GM18909 (cell line): Measurements from ENCODE around the gene CLMN.
"Not testable (repeated sequence)": the region's sequence is repeated elsewhere in the genome, so short reads cannot be mapped to it uniquely, and the experiment has no call there.

Source experiments
- ATAC-seq: cut with Tn5 transposase; IDR thresholded peaks from one replicate; pipeline ENCODE4 v1.9.1; 2021; ENCODE audit warnings: mild to moderate bottlenecking; ENCODE audit not compliant: unreplicated experiment, poor library complexity

CLMN gene

DNA sequence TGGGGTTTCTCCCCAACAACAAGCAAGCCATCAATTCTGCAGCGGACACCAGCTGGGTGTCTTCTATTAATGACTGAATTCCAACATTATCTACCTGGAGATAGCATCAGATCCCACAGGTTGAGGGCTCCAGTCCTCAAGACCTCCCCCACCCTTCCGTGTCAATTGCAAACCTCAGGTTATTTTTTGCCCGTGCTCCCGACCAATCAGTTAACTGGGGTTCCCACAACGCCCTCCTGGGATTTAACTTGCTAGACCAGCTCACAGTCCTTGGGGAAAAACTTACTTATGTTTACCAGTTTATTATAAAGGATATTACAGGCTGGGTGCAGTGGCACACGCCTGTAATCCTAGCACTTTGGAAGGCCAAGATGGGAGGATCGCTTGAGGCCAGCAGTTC is 172.1 kb downstream of the CLMN start:
- no peak for ATAC-seq

DNA sequence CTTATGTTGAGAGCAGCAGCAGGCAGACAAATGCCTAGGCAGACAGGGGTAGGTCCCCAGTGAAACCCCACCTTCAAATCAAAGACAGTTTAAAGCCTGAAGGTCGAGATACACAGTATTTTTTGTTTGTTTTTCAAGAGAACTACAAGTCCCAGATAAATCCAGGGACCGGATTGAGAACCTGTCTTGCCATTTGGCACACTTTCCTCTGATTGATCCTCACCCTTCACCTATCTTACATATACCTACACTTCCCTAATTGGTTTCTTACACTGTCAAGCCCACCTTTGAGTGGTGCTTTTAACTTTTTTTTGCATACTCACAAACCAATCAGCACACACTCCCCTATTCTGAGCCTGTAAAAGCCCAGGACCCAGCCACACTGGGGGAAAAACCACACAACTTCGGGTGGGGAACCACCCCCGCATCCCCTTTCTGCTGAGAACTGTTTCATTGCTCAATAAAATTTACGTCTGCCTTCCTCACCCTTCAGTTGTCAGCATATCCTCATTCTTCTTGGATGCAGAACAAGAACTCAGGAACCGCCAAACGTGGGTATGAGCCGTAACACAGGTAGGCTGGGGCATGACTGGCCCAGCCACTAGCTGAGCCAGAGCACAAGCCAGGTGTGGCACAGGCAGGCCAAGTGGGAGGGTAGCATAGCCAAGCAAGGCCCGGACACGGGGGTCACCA is 173.5 kb downstream of the CLMN start:
- ATAC-seq = no peak

DNA sequence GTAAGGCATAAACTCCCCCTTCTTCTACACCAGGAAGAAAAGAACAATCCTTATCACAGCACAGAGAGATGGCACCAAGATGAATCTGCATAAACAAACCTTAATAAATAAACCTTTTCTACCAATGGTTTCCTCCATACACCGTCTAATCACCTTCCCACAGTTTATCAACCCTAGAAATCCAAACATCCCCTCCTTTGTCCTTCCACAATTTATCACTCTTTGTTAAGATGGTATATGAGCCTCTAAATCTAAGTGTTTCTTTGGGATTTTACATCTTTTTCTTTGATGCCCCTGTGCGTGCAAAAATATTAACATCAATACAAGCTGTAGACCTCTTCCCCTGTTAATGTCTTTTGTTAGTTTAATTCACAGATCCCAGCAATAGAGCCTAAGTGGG is 174.9 kb downstream of the CLMN start:
- no peak for ATAC-seq

DNA sequence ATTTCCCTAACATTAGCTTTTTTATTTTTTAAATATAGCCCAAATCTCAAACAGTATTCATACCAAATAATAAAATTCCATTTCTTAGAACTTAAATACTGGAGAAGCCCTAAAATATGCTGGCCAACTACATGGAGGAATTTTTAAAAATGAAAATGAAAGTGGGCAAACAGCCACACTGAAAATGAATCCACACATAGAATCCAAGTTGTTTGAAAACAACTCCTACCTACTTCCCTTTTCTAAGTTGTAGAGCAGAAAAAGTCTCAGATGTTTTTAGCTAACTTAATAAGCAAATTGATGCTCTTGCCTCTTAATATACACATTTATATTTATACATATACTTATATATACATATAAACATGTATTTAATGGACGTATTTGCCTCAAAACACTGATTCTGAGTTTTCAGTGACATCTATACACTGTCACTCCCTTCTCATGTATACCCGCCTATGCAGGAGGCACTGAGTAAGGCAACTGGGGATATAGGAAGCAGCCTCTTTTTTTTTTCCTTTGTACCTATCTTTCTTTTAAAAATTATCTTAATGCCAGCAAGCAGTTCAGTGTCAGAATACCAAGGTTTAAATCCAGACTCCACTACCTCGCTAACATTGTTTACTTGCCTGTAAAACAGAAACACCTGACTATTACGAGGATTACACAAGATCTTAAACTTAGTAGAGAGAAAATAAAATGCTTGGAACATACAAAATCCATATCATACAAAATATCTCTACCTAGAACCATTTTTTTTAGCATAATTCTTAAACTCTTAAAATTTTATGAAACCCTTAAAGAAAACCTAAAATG is 175.7 kb downstream of the CLMN start:
- ATAC-seq = no peak

DNA sequence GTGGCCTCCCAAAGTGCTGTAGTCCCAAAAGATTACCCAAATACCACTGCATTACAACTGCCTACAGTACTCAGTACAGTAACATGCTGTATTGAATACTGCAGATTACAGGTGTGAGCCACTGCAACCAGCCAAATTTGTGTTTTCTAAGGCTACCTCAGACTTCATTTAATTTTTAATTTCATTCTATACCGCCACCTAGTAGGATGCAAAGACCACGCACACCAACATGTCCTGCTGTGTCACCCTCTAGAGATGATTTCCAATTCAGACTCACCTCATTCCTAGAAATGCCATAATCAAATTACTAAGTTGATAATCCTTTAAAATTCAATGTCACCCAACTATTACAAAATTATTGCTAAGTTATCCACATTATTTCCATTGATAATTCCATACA is 177.5 kb downstream of the CLMN start:
- no peak for ATAC-seq

DNA sequence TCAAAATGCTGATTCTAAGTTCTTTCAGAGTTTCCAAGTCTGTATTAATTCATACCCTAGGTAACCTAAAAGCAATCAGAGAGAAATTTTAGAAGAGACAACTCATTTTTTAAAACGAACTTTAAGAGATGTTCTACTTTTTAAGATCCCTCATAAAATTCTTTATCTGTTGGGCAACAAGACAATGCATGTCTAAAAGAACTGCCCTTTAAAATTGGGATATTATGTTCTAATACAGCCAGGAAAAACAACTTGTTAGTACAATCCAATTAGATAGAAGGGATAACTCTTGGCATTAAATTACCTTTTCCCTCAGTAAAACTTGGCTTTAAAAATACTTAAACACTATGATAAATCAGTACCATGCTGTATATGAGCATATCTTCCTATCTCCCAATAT is 178.0 kb downstream of the CLMN start:
- ATAC-seq = no peak

DNA sequence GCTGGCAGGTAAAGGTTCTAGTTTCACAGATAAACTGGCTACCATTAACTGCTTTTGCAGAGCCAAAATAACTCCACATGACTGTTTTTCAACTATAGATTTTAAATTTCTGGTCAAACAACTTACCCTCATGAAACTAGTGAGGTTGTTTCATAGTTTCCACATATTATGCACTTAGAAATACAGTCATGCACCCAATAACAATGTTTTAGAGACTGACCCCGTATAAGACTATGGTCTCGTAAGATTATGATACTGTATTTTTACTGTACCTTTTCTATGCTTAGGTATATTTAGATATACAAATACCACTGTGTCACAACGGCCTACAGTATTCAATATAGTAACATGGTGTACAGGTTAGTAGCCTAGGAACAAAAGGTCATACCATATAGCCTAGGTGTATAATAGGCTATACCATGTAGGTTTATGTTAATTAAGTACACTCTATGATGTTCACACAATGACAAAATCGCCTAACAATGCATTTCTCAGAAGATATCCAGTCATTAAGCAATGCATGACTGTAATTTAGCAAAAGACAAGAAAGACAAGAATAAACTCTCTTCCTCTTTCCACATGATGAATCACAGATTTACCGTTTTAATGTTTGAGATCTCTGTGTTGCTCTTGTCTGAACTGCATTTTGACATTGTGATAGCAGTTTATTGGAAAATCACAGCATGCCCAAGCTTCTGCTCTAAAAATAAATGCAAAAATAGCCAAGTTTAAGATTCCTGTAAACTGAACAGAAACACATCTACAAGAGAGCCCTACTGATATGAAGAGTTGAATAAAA is 179.4 kb downstream of the CLMN start:
- no peak for ATAC-seq

DNA sequence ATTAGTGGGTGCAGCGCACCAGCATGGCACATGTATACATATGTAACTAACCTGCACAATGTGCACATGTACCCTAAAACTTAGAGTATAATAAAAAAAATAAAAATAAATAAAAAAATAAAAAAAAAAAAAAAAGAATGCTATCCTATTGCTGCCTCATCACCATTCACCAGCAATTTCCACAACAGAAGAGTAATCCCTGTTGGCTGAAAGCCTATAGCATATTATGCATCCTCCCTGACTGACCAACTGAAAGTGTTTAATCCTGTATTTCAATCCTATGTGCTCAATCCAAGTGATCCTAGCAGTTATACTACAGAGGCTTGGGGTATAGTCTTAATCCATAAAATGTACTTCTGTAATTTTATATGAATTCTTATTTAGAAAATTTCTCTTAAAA is 180.8 kb downstream of the CLMN start:
- ATAC-seq = no peak

GRCh38 chr14:95138455-95138854 is 181.3 kb downstream of the CLMN start:
- ATAC-seq = not testable (repeated sequence)

DNA sequence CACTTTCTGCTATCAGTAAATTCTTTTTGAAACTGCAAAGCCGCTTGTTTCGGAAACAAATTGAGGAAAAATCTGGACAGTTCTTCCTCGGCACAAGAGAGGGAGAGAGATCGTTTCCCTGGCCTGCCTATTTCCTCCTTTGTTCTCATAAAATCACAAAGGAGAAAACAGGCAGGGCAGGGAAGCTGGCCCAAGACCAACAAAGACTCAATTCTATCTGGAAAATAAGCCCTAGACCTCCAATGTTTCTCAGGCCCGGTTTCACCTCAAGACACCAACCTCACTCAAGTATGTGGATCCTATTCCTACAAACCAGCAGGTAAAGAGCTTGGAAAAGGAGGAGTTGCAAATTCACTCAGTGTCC is 181.9 kb downstream of the CLMN start:
- no peak for ATAC-seq

DNA sequence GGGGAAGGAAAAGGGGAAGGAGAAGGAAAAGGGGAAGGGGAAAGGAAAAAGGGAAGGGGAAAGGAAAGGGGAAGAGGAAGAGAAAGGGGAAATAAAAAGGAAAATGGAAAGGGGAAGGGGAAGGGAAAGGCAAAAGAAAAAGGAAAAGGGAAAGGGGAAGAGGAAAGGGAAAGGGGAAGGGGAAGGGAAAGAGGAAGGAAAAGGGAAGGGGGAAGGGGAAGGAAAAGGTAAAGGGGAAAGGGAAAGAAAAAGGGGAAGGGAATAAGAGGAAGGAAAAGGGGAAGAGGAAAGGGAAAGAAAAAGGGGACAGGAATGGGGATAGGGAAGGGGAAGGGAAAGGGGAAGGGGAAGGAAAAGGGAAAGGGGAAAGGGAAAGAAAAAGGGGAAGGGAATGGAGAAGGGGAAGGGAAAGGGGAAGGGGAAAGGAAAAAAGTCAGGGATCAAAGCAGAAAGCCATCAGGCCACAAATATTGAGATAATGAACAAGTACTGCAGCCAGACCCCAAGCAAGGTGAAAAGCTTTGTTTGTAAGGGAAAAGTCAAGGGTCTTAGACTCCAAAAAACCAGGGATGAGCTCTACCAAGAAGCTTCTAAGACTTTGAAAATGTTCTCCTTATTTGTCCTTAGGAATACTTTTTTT is 182.4 kb downstream of the CLMN start:
- ATAC-seq = no peak

DNA sequence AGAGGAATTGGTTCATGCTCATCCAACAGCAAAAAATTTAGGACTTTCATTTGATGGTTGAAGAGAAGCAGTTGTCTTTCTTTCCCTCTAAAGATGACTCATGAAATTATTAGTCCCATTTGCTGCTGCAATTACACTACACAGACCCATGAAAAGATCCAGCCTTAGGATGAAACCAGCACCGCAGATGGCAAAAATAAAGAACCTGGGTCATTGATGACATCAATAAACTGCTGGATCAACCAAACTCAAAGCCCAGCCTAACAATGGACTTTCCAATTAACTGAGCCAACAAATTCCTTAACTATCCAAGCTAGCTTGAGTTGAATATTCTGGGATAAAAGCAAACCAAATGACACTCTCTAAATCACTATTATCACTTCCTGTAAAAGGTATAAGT is 183.1 kb downstream of the CLMN start:
- no peak for ATAC-seq

- no peak for ATAC-seq
Observed at GRCh38 chr14:95134304-95134933, 185.3 kb downstream of the CLMN start.

DNA sequence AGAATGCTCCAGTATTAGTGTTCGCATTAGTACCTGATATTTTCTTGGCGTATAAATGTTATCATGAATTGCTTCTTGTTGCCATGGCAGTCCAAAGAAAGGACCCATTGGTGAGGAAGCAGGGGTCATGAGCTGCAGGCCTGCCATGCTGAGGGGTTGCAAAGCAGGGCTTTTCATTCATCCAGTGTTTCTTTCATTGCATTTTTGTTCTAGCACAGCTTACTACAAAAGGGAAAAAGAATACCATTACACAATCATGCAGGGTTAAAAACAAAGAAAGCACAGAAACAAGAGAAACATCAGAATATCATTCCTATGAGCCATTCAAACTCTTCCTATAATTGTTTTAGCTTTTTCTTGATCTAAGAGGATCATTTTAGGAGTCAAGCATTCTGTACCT is 186.4 kb downstream of the CLMN start:
- no peak for ATAC-seq

DNA sequence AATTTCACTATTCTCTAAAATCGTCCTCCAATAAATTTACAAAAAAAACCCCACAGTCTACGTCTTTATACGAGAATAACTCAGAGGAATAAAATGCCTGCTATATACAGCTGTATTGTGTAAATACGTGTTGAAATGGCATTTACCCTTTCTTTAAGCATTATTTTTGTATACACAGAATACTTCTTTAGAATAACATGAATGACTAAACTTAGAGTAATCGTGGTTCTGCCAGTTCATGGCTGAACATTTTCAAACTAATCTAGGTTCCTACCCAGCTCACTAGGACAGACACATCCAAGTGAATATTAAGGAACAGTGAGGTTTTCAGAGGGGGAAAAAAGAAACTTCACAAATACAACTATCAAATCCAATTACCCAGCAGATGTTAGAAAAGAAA is 186.9 kb downstream of the CLMN start:
- no peak for ATAC-seq
